ENCODE measurements around the gene OPCML.

OPCML gene

DNA sequence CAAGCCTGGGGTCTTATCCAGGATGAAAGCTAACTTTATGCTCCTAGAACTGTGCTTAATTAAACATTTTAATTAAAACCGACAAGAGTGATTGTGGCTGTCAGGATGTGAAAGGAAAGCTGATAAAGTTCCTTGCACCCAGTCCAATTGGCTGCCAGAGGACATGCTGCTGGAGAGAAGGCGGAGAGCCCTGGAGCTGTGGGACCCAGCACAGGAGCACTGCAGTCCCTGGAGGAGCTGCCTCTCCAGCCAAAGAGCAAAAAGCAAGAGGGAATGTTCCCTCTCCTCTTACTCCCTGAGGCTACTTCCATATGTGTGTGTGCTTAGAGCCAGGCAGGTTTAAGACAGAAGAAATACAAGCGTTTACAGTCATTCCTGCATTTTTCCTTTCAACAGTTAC, 118.6 kb downstream of the OPCML start:
- no peak overlapping the region for H3K4me3 ChIP-seq (replicated peaks; ENCODE audit: low read depth, low read length)
- no peak for DNase-seq (ENCODE audit: low read depth)
- TF ChIP-seq, protein P1, sequence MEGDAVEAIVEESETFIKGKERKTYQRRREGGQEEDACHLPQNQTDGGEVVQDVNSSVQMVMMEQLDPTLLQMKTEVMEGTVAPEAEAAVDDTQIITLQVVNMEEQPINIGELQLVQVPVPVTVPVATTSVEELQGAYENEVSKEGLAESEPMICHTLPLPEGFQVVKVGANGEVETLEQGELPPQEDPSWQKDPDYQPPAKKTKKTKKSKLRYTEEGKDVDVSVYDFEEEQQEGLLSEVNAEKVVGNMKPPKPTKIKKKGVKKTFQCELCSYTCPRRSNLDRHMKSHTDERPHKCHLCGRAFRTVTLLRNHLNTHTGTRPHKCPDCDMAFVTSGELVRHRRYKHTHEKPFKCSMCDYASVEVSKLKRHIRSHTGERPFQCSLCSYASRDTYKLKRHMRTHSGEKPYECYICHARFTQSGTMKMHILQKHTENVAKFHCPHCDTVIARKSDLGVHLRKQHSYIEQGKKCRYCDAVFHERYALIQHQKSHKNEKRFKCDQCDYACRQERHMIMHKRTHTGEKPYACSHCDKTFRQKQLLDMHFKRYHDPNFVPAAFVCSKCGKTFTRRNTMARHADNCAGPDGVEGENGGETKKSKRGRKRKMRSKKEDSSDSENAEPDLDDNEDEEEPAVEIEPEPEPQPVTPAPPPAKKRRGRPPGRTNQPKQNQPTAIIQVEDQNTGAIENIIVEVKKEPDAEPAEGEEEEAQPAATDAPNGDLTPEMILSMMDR (IDR thresholded peaks at IDR 0.05; ENCODE audit: low read length, missing control alignments), result no peak

DNA sequence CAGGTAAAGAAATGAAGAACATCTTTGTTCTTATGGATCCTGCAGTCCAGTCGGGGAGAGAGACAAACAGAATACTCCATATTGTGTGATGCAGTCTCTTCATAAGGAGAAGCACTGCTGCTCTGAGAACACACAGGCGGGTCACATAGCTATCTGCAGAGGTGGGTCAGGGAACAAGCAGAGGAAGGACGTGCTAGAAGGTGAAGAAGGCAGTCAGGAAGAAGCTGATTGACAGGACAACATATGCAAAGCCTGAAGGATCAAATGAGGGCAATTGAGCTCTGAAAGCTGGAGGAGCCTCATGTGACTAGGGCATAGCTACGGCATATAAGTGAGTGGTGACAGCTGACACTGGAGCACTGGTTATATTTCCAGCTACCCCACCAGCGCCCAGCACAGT, 122.5 kb downstream of the OPCML start:
- TF ChIP-seq, protein P1 (IDR thresholded peaks at IDR 0.05; ENCODE audit: low read length, missing control alignments), result no peak
- H3K4me3 ChIP-seq (replicated peaks; ENCODE audit: low read depth, low read length), result no peak overlapping the region
- no peak for DNase-seq (ENCODE audit: low read depth)

DNA sequence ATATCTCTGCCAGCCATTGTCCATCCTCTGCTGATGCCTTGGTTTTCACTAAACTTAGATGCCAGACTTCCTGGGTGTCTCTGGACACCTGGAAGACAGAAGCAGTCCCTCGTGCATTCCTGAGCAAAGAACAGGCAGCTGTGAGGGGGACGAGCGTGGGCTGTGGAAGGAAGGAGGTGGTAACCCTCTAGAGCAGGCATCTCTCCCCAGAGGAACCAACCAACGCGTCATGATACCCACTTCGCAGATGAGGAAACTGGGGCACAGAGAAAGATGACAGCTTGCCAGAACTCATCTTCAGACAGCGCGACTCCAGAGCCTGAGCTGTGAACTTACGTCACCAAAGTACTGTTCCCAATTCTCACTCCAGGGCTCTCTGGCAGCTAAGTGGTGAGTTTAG, 123.4 kb downstream of the OPCML start:
- no peak for DNase-seq (ENCODE audit: low read depth)
- TF ChIP-seq, protein P1 (IDR thresholded peaks at IDR 0.05; ENCODE audit: low read length, missing control alignments), result no peak
- no peak overlapping the region for H3K4me3 ChIP-seq (replicated peaks; ENCODE audit: low read depth, low read length)

DNA sequence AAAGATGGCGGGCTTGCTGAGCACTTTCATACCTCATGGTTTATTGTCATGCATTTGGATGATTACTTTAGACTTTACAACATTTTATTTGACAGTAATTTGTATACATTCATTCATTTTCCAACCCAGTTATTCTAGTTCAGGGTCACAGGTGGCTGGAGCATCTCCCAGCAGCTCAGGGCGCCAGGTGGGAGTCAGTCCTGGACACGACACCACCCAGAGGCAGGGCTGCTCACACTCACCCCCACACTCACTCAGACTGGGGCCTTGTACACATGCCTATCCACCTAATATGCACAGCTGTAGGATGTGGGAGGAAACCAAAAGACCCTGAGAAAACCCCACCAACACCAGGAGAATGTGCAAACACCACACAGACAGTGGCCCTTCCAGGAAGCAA, 123.9 kb downstream of the OPCML start:
- no peak for DNase-seq (ENCODE audit: low read depth)
- H3K4me3 ChIP-seq (replicated peaks; ENCODE audit: low read depth, low read length), result no peak overlapping the region
- TF ChIP-seq, protein P1 (IDR thresholded peaks at IDR 0.05; ENCODE audit: low read length, missing control alignments), result no peak

DNA sequence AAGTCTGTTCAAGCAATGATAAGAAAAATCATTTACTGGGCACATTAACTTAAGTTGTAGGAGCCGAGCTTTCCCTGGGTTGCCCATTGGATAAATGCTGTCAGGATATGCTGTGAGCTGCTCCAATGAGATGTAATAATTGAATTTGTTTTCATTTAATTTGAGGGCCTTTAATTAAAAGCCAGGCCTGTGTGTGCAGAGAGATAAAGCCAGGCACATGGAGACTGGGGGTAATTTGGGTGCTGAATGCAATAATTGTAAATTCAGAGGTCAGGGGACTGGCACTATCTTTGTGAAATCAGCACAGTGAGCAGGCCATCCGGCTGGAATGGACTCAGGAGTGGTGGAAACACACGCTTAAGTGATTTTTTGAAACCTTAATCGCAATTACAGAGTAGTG, 125.8 kb downstream of the OPCML start:
- TF ChIP-seq, protein P1 (IDR thresholded peaks at IDR 0.05; ENCODE audit: low read length, missing control alignments), result no peak
- no peak overlapping the region for H3K4me3 ChIP-seq (replicated peaks; ENCODE audit: low read depth, low read length)
- no peak for DNase-seq (ENCODE audit: low read depth)

DNA sequence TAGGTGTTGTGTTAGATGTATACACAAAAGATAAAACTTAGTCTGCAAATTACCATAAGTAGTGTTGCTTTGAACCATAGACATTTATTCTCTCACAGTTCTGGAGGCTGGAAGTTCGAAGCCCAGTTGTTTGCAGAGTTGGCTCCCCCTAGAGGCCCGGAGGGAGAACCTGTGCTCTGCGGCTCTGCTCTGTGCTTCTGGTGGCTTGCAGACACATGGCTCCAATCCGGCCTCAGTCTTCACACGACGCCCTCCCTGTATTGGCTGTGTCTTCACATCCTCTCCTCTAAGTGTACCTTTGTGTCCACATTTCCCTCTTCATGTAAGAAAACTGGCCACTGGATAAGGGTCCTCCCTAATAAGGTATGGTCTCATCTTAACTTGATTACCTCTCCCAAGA, 128.4 kb downstream of the OPCML start:
- no peak for DNase-seq (ENCODE audit: low read depth)

DNA sequence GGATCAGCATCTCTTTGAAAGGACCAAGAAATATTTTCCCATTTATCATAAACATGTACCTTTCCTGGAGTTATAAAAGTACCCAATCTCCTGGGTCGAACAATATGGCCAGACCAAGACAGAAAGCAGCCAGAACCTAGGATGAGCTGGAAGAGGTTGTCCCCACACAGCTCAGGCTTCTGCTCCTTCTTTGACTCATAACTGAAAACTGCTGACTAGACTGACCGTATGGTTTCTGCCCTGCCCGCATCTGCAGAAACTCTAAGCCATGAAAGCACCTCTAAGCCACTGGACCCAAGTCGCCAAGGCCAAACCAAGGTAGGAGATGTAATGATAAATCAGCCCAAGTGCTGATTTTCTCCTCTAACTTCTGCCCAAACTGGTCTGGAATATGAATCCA, 129.8 kb downstream of the OPCML start:
- H3K4me3 ChIP-seq (replicated peaks; ENCODE audit: low read depth, low read length), result no peak overlapping the region
- TF ChIP-seq, protein P1 (IDR thresholded peaks at IDR 0.05; ENCODE audit: low read length, missing control alignments), result no peak
- no peak for DNase-seq (ENCODE audit: low read depth)

More for the DNA sequence above, 128.4 kb downstream of the OPCML start:
- no peak overlapping the region for H3K4me3 ChIP-seq (replicated peaks; ENCODE audit: low read depth, low read length)
- TF ChIP-seq, protein P1 (IDR thresholded peaks at IDR 0.05; ENCODE audit: low read length, missing control alignments), result no peak
